ENCODE data around the gene CBR3.

CBR3 gene

GRCh38 chr21:36195613-36196012 is 60.7 kb downstream of the CBR3 start:
- Histone ChIP-seq H3K27me3 (ENCODE audit: control insufficient read depth, insufficient read depth, low read length) (no peaks in the 10 kb centered on the region), H3K36me3 (ENCODE audit: control insufficient read depth, insufficient read depth, low read length) (no peaks in the 10 kb centered on the region), H3K9ac (ENCODE audit: low read depth, low read length) (no peak overlapping the region), H3K4me3 (ENCODE audit: low read depth, low read length) (no peak overlapping the region), H3K4me1 (ENCODE audit: control insufficient read depth, insufficient read depth, low read length) (no peaks in the 10 kb centered on the region), H3K9me3 (ENCODE audit: control insufficient read depth, insufficient read depth, low read length) (no peaks in the 10 kb centered on the region)
